ENCODE measurements around the gene RPE65. TPM values are rescaled to one million over a fixed set of nuclear protein-coding genes. Genes with fewer than 3 reads are reported as not detected.

RPE65 gene
- total RNA-seq, 1 donor from 2014 or later, result not detected

DNA sequence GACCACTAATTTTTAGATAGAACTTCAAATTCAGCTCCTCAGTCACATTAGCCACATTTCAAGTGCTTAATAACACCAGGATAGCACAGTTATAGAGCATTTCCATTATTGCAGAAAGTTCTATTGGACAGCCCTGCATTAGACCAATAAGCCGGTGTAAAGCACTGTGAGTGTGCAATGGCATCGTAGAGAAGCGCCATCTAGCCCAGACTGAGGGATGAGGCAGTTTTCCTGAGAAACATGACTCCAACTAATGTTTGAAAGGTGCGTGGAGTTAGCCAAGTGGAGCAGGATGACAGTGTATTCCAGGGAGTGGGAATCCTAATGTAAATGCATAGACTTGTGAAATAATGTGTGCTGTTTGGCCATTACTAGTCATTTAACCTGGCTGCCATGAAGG is 7.7 kb downstream of the RPE65 start:
- no peaks in the 10 kb centered on the region for H3K27me3 Mint-ChIP-seq (ENCODE audit: insufficient read depth, low read depth)
- H3K27ac Mint-ChIP-seq, result no peak overlapping the region
- Histone ChIP-seq H4K20me1 (ENCODE audit: low read depth) (no peaks in the 10 kb centered on the region), H3K36me3 (no peaks in the 10 kb centered on the region), H3K9ac (no peak overlapping the region), H3K27me3 (no peaks in the 10 kb centered on the region), H3F3A (ENCODE audit: low read depth) (no peaks in the 10 kb centered on the region), H3K9me3 (ENCODE audit: low read depth) (no peaks in the 10 kb centered on the region), H3K79me2 (ENCODE audit: low read depth) (no peaks in the 10 kb centered on the region), H2AFZ (replicated peaks) (no peak overlapping the region), H3K4me3 (no peak overlapping the region), H3K4me2 (no peak overlapping the region), H3K27ac (no peak overlapping the region), H3K4me1 (peaks cover 12% of the 10 kb centered on the region)
- no peak overlapping the region for H3K4me3 Mint-ChIP-seq
- H3K9me3 Mint-ChIP-seq, result no peaks in the 10 kb centered on the region
- H3K4me1 Mint-ChIP-seq, result peaks cover 6% of the 10 kb centered on the region
- no peaks in the 10 kb centered on the region for H3K36me3 Mint-ChIP-seq
- TF ChIP-seq EZH2phosphoT487 (IDR thresholded peaks at IDR 0.05), result no peak
- TF ChIP-seq EZH2 (IDR thresholded peaks at IDR 0.05), result no peak
- TF ChIP-seq, protein P1, sequence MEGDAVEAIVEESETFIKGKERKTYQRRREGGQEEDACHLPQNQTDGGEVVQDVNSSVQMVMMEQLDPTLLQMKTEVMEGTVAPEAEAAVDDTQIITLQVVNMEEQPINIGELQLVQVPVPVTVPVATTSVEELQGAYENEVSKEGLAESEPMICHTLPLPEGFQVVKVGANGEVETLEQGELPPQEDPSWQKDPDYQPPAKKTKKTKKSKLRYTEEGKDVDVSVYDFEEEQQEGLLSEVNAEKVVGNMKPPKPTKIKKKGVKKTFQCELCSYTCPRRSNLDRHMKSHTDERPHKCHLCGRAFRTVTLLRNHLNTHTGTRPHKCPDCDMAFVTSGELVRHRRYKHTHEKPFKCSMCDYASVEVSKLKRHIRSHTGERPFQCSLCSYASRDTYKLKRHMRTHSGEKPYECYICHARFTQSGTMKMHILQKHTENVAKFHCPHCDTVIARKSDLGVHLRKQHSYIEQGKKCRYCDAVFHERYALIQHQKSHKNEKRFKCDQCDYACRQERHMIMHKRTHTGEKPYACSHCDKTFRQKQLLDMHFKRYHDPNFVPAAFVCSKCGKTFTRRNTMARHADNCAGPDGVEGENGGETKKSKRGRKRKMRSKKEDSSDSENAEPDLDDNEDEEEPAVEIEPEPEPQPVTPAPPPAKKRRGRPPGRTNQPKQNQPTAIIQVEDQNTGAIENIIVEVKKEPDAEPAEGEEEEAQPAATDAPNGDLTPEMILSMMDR (IDR thresholded peaks at IDR 0.05), result peak; percentile 9
- DNase-seq (ENCODE audit: low spot score), result peak; percentile 7

DNA sequence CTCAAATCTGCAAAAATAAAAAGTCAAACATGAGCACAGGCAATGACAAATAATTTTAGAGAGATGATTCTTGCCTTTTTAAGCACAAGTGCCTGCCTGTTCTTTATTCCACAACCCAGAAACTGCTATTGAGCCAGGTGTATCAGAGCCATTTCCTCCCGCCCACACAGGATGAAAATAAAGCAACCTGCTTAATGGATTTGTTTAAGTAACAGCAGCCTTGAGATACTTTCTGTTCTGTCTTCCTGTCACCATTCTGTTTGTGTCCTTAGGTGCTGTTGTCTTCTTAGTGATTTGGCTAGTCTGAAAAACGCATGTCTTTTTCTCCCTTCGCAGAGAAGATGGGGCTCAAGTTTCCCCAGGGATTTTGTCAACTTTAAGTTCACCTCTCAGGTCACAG is 11.4 kb downstream of the RPE65 start:
- Histone ChIP-seq H3K9ac (no peak overlapping the region), H3K27me3 (no peaks in the 10 kb centered on the region), H2AFZ (replicated peaks) (no peak overlapping the region), H3K4me3 (no peak overlapping the region), H3F3A (ENCODE audit: low read depth) (no peaks in the 10 kb centered on the region), H3K4me2 (no peak overlapping the region), H3K4me1 (peaks cover 7% of the 10 kb centered on the region), H3K36me3 (no peaks in the 10 kb centered on the region), H3K27ac (no peak overlapping the region), H4K20me1 (ENCODE audit: low read depth) (no peaks in the 10 kb centered on the region), H3K9me3 (ENCODE audit: low read depth) (no peaks in the 10 kb centered on the region), H3K79me2 (ENCODE audit: low read depth) (no peaks in the 10 kb centered on the region)
- no peaks in the 10 kb centered on the region for H3K27me3 Mint-ChIP-seq (ENCODE audit: insufficient read depth, low read depth)
- H3K4me3 Mint-ChIP-seq, result no peak overlapping the region
- H3K36me3 Mint-ChIP-seq, result no peaks in the 10 kb centered on the region
- TF ChIP-seq EZH2phosphoT487 (IDR thresholded peaks at IDR 0.05) (no peak), EZH2 (IDR thresholded peaks at IDR 0.05) (no peak)
- TF ChIP-seq, protein P1 (IDR thresholded peaks at IDR 0.05), result no peak
- no peak overlapping the region for H3K27ac Mint-ChIP-seq
- H3K4me1 Mint-ChIP-seq, result peaks cover 6% of the 10 kb centered on the region
- no peak for DNase-seq (ENCODE audit: low spot score)
- no peaks in the 10 kb centered on the region for H3K9me3 Mint-ChIP-seq

DNA sequence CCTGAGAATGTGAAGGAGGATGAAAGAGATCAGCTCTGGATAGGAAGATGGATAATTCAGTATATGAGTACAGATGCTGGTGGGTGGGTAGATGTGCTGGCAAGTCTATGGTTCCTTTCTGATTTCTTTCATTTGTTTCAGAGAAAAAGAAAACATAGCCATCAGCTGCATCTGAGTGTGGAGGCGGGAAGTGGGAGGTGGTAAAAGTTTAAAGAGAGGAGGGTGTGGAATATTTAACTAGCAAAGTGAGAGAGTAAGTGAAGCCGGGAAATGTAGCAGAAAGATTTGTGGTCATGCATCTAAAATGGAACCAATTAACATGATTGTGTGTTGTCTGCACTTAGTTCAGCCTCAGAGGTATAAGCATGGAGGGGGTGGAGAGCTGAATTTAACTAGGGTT is 16.4 kb downstream of the RPE65 start:
- Histone ChIP-seq H3K4me3 (no peak overlapping the region), H3F3A (ENCODE audit: low read depth) (no peaks in the 10 kb centered on the region), H3K4me1 (peaks cover 5% of the 10 kb centered on the region), H4K20me1 (ENCODE audit: low read depth) (no peaks in the 10 kb centered on the region), H3K9me3 (ENCODE audit: low read depth) (no peaks in the 10 kb centered on the region), H3K27ac (no peak overlapping the region), H3K9ac (no peak overlapping the region), H3K27me3 (no peaks in the 10 kb centered on the region), H2AFZ (replicated peaks) (no peak overlapping the region), H3K79me2 (ENCODE audit: low read depth) (no peaks in the 10 kb centered on the region), H3K36me3 (no peaks in the 10 kb centered on the region), H3K4me2 (no peak overlapping the region)
- Mint-ChIP-seq H3K4me1 (peaks cover 3% of the 10 kb centered on the region), H3K27me3 (ENCODE audit: insufficient read depth, low read depth) (no peaks in the 10 kb centered on the region), H3K4me3 (no peak overlapping the region), H3K27ac (no peak overlapping the region), H3K9me3 (no peaks in the 10 kb centered on the region), H3K36me3 (no peaks in the 10 kb centered on the region)
- no peak for DNase-seq (ENCODE audit: low spot score)
- no peak for TF ChIP-seq EZH2 (IDR thresholded peaks at IDR 0.05)
- no peak for TF ChIP-seq EZH2phosphoT487 (IDR thresholded peaks at IDR 0.05)
- TF ChIP-seq, protein P1 (IDR thresholded peaks at IDR 0.05), result no peak

Measured in neural progenitor cell (in vitro differentiated cells).